Measurements from ENCODE around the gene ZNF506.

- no peak for TF ChIP-seq CTCF (IDR thresholded peaks at IDR 0.05)
- TF ChIP-seq POLR2A (IDR thresholded peaks at IDR 0.05) = no peak
Measured at GRCh38 chr19:19778666-19779065, 42.9 kb downstream of the ZNF506 start.
